Measurements from ENCODE around the gene RAB9B. TPM values are rescaled to one million over a fixed set of nuclear protein-coding genes. Genes with fewer than 3 reads are reported as not detected.

RAB9B gene
- total RNA-seq, 1 donor from 2014 or later = 29.3 TPM

- Histone ChIP-seq H3K9me3 (replicated peaks) (no peaks in the 10 kb centered on the region), H3K4me1 (no peaks in the 10 kb centered on the region), H3K4me3 (no peak overlapping the region), H3K36me3 (no peaks in the 10 kb centered on the region), H3K27me3 (ENCODE audit: low read depth) (no peaks in the 10 kb centered on the region), H3K27ac (replicated peaks) (no peak overlapping the region)
- intact Hi-C loops (cut with micrococcal nuclease) = no loop called here
- peak; percentile 68 for TF ChIP-seq CTCF (IDR thresholded peaks at IDR 0.05; ENCODE audit: borderline replicate concordance)
- DNase-seq = peak; percentile 31
These were observed 13.2 kb upstream of the RAB9B start for GRCh38 chrX:103845165-103845653.

- Histone ChIP-seq H3K36me3 (no peaks in the 10 kb centered on the region), H3K27ac (replicated peaks) (no peak overlapping the region), H3K27me3 (ENCODE audit: low read depth) (no peaks in the 10 kb centered on the region), H3K4me1 (no peaks in the 10 kb centered on the region), H3K4me3 (no peak overlapping the region), H3K9me3 (replicated peaks) (no peaks in the 10 kb centered on the region)
- intact Hi-C loops (cut with micrococcal nuclease) = no loop called here
- TF ChIP-seq CTCF (IDR thresholded peaks at IDR 0.05; ENCODE audit: borderline replicate concordance) = no peak
- DNase-seq = no peak
These were observed 7.3 kb upstream of the RAB9B start for GRCh38 chrX:103839404-103839803.

DNA sequence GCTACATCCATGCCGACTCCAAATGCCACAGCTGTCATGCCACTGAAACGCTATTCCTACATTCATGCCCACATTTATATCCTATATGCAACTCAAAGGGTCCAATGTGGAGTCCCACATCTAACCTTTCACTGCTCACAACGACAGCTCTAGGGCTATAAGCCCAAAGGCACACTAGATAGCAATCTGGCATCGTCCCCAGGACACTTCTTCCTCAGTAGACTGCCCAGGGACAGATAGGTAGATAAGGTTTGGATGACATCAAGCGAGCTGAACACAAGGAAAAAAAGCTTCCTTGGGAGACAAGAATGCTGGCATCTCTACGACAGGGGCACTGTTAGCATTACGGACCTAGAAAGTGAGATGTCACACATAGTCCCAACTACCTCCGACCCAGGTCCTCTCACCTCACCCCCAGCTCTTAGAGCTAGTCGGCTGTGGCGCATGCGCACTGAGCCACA lies 685 bp downstream of the RAB9B start:
- Histone ChIP-seq H3K36me3 (no peaks in the 10 kb centered on the region), H3K4me3 (peak overlapping the region; percentile 72), H3K4me1 (peaks cover 3% of the 10 kb centered on the region), H3K9me3 (replicated peaks) (no peaks in the 10 kb centered on the region), H3K27me3 (ENCODE audit: low read depth) (no peaks in the 10 kb centered on the region), H3K27ac (replicated peaks) (peak overlapping the region; percentile 87)
- intact Hi-C loops (cut with micrococcal nuclease) = no loop called here
- no peak for DNase-seq
- TF ChIP-seq CTCF (IDR thresholded peaks at IDR 0.05; ENCODE audit: borderline replicate concordance) = no peak

GRCh38 chrX:103830848-103831247 lies 1.2 kb downstream of the RAB9B start:
- intact Hi-C loops (cut with micrococcal nuclease) = no loop called here

GRCh38 chrX:103828529-103828928 lies 3.5 kb downstream of the RAB9B start:
- TF ChIP-seq CTCF (IDR thresholded peaks at IDR 0.05; ENCODE audit: borderline replicate concordance) = no peak
- no peak for DNase-seq
- H3K4me1 ChIP-seq = peaks cover 3% of the 10 kb centered on the region
- H3K27ac ChIP-seq (replicated peaks) = peak overlapping the region; percentile 87
- no peaks in the 10 kb centered on the region for H3K36me3 ChIP-seq
- no peaks in the 10 kb centered on the region for H3K27me3 ChIP-seq (ENCODE audit: low read depth)
- no peaks in the 10 kb centered on the region for H3K9me3 ChIP-seq (replicated peaks)
- H3K4me3 ChIP-seq = no peak overlapping the region
- intact Hi-C loops (cut with micrococcal nuclease) = no loop called here

More at GRCh38 chrX:103830848-103831247, 1.2 kb downstream of the RAB9B start:
- H3K36me3 ChIP-seq = no peaks in the 10 kb centered on the region
- no peak for DNase-seq
- no peaks in the 10 kb centered on the region for H3K9me3 ChIP-seq (replicated peaks)
- H3K4me1 ChIP-seq = peaks cover 3% of the 10 kb centered on the region
- TF ChIP-seq CTCF (IDR thresholded peaks at IDR 0.05; ENCODE audit: borderline replicate concordance) = no peak
- H3K27me3 ChIP-seq (ENCODE audit: low read depth) = no peaks in the 10 kb centered on the region
- H3K27ac ChIP-seq (replicated peaks) = peak overlapping the region; percentile 87
- peak overlapping the region; percentile 72 for H3K4me3 ChIP-seq

Measured in left ventricle myocardium inferior (tissue), 1 donor.